GM21786 (cell line): Measurements from ENCODE around the gene RSAD1.
A peak's percentile ranks its signal among the peaks of the same experiment; 100 is the strongest.

Experiments
- ATAC-seq: cut with Tn5 transposase; IDR thresholded peaks from one replicate; pipeline ENCODE4 v1.9.1; 2021; ENCODE audit not compliant: unreplicated experiment

Gene RSAD1

DNA sequence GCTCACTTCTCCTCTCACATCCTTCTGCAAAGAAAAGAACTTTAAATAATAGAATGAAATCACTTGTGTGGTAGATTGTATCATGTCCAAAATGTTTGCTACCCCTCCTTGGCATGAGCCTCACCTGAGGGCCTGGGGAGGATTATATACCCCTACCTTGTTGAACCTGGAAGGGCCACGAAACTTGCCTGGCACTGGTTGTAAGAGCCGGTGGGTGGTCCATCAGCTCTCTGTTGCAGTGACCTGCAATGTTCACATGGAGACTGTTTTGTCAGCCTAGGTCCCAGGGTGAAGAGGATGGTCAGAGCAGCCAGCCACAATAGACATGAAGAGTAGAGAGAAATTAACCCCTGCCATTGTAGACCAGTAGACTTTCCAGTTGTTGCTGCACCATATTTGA is 10.2 kb downstream of the RSAD1 start:
- ATAC-seq: no peak

GRCh38 chr17:50491505-50491904 is 12.8 kb downstream of the RSAD1 start:
- ATAC-seq: no peak

GRCh38 chr17:50492214-50492613 is 13.6 kb downstream of the RSAD1 start:
- no peak for ATAC-seq

DNA sequence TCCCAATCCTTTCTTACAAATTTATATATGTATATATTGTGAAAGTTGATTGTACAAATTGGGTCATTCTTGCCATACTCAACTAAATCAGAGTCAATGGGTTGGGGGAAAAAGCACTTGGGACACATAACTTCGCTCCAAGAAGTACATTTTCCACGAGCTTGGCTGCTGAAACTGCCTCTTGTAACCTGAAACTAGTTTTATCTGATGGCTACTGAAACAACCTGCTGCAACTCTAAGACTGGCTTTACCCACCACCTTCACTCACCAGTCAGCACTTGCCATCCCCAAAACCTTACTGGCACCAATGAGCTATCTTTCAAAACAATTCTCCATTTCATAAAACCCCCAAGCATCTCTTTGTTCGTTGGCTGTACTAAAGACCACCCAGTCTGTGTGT is 15.1 kb downstream of the RSAD1 start:
- no peak for ATAC-seq

DNA sequence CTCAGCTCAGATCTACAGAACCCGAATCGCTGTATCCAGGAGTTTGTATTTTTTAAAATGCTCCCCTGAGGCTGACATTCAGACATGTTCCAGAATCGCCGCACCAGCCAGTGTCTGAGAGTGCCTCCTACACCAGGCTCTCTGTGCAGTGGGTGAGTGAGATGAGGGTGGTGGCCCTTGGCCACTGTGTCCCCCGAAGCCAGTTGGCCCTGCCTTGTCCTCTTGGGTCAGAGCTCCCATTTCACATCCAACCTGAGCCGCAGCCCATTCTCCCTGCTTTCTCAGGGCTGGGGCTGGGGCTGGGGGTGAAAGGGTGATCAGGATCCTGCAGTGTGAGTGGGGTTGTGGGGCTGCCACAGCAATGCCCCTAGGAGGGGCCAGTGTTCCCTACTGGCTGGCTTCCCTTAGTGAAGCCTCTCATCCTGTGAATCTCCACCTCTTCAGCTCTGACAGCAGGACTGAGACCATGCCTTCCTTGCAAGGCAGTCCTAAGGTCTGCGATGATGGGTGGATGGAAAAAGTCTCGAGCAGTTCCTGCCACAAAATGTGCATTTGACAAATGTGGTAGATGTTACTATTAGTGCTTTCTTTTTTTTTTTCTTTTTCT is 16.7 kb downstream of the RSAD1 start:
- no peak for ATAC-seq

DNA sequence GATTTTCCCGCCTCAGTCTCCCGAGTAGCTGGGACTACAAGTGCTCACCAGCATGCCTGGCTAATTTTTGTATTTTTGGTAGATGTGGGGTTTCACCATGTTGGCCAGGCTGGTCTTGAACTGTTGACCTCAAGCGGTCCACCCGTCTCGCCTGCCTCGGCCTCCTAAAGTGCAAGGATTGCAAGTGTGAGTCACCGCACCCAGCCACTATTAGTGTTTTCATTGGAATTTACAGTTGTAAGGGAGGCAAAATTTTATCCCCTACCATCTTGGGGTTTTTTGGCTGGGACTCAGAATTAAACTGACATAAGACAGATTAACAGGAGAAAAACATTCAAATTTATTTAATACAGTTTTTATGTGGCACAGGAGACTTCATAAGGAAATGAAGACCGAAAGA is 17.3 kb downstream of the RSAD1 start:
- ATAC-seq: no peak

DNA sequence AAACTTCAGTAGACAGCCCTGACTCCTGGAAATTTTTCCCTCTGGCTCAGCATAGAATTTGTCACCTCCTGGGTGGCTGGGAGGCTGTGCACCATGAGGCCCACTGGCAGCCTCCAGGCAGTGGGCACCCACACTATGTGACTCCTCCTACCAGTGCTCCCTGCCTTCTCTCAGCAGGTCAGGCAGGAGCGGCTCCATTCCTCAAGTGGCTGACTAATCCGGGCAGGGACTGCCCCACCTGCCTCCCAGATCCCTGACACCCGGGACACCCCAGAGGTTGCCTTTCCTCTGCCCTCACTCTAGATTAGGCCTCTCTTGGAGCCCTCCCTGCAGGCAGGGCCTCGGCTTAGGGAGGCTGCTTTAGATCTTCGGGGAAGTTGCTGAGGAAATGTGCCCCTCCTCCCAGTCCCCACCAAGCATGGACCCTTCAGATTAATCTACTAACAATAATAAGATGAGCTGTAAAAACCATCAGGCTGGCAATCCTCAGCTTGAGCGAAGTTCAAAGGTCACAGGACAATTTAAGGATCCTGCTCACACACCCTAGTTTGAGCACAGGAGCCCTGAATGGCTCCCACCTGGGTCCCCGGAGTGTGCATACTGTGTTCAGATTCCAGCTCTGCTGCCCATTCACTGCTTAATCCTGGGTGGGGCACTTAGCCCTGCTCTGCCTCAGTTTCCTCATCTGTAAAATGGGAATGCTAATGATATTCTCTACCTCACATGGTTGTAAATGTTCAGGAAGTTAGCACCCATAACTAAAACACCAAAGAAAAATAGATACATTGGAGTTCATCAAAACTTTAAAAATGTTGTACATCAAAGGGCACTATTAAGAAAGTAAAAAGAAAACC is 19.6 kb downstream of the RSAD1 start:
- ATAC-seq: no peak

DNA sequence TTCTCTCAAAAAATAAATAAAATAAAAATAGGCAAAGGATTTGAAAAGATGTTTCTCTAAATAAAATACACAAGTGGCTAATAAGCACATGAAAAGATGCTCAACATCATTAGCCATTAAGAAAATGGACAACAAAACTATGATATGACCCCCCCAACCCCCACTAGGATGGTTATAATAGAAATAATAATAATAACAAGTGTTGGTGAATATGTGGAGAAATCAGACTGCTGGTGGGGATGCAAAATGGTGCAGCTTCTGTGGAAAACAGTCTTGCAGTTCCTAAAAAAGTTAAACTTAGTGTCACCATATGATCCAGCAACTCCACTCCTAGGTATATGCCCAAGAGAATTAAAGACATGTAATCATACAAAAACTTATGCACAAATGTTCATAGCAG is 20.6 kb downstream of the RSAD1 start:
- no peak for ATAC-seq

GRCh38 chr17:50499721-50500120 is 21.1 kb downstream of the RSAD1 start:
- ATAC-seq: no peak

GRCh38 chr17:50501054-50501453 is 22.4 kb downstream of the RSAD1 start:
- no peak for ATAC-seq

DNA sequence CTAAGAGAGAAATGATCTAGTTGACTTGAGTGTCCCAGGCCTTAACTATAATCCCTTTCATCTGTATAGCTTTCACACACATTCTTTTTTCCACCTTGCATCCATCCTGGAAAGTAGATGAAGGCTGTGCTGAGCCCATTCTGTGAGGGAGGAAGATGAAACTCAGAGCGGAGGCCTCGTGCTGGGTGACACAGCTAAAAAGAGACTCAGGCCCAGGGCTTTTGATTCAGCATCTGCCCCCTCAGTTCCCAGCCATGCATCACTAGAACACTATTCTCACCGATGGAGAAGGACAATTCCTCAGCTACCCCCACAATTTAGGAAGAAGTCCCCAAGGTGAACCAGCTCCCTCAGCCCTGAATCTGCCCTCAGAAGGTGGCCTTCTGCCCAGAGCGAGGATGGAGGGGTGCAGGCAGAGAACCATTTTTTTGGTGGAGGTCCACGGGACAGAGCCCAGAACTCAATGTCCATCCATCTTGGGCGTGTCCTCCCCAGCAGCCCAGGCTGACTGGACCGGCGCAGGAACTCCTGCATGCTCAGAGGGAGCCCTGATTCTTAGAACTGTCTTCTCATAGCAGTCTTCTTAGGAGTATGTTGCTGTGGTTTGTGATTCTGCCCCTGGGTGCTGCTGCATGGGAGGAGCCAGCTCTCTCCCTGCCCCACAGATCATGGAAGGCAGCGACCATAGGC is 23.8 kb downstream of the RSAD1 start:
- ATAC-seq: no peak

DNA sequence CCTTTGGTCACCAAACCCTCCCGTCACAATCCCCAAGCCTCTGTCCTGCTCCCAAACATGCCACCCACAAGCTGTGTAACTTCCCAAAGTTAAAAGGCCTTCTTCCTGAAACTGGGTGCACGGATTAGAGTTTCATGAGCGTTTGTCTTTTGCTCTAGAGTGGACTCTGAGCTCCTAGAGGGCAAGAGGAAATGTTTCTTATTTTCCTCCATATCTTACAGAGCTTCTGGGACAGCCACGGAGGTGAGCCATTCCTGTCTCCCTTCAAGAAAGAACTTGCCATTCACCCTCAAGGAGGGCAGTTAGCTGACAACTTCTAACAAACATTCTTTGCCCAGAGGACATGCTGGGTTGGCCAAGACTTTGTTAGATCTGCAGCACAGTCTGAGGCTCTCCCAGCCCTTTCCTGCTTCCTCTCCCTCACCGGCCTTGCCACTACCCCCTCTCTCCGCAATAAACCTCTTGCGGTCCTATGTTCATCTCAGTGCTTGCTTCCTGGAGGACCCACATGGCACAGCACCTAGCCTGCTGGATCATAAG is 27.0 kb downstream of the RSAD1 start:
- ATAC-seq: no peak

DNA sequence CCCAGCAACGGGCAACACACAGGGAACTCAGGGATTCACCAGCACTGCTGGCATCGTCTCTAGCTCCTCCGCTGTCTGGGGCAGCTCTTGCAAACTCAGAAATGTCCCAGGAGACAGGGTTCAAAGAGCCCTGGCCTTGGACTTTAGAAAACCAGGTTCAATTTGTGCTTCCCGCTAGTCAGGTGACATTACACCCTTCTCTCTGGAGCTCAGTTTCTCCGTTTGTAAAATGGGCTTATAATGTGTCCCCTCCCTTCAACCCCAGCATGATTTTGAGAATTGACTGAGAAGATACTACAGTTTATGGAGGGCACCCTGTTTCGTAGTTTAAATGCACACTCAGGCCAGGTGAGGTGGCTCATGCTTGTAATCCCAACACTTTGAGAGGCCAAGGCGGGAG is 27.6 kb downstream of the RSAD1 start:
- no peak for ATAC-seq

DNA sequence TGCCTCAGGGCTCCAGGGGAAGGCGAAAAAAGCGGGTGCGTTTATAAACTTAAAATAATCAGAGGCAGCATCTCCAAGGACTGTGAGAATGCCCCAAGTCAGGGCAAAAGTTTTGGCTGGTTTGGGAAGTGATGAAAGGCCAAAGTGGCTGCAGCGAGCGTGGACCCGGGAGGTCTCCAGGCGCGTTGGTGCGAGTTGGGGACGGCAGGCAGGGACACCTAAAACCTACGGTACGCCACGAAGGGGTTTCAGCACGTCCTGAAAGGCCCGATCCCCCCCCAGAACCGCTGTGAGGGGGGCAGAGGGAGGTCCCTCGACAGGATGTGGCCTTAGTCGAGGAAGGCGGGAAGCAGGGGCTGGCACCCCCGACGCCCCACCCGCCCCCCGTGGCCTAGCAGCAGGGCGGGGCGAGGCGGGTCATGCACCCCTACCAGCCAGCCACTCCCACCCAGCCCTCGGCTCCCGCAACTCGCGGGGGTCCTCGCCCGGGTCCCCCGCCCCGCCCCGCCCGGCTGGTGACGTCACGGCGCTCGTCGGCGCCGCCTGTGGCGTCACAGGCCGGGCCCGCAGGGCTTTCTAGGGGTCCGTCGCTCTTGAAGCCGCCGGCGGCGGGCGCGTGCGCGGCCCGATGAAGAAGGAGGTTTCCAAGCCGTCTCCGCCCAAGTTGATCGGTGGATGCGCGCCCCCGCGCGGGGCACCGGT is 29.4 kb downstream of the RSAD1 start, which contains the start of gene MYCBPAP:
Gene MYCBPAP, plus strand, starts transcription at position 569 of the 702 bp plus-strand sequence. CDS start 236 bp downstream, outside the sequence.
- ATAC-seq: no peak

GRCh38 chr17:50508573-50509460 is 30.2 kb downstream of the RSAD1 start:
- no peak for ATAC-seq

DNA sequence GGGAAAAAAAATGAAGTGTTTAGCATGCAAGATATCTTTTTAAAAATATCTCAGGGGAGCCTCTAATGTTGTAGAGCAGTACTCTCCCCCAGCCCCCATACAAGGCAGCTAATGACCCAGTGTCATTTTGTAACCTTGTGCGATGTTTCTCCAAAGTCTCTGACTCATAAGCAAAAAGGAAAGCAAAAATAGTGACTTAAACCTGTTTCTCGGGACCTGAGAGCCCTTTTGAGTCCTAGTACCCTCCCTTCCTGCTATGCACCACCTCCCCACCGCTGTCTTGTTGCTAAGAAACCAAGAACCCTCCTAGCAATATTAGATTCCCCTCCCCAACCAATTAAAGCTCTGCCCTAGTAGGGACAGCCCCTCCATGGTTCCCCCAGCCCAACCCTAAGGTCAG is 32.4 kb downstream of the RSAD1 start:
- peak; percentile 91 for ATAC-seq

DNA sequence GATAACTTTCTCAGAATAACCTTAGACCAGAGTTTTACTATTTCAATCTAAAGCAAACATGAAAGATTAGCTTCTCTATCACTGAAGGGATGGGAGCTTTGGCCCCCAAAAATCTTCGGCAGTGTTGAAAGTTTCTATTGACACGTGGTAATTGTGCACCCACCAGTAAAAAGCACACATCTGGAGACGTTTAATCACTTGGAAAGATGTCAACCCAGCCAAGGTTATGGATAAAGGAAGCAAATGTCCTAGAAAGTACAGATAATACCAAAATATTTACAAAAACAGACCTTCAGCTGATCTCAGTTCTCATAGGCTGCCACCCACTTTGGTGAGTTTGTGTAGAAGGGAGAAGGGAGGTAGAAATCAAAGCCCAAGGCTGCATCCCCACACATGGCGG is 34.8 kb downstream of the RSAD1 start:
- ATAC-seq: no peak

DNA sequence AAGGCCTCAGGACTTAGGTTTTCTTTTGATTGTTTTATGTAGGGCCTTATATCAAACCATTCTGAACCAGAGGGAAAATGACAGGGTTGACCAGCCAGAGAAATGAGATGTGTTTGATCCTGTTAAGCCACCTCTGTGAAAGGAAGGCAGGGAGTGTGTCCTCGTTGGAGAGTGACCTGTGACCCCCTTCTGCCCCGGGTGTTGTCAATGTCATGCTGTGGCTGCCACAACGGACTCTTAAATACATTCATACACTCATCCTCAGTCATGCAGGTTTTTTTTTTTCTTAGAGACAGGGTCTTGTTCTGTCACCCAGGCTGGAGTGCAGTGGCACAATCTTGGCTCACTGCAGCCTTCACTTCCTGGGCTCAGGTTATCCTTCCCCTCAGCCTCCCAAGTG is 35.7 kb downstream of the RSAD1 start:
- no peak for ATAC-seq

DNA sequence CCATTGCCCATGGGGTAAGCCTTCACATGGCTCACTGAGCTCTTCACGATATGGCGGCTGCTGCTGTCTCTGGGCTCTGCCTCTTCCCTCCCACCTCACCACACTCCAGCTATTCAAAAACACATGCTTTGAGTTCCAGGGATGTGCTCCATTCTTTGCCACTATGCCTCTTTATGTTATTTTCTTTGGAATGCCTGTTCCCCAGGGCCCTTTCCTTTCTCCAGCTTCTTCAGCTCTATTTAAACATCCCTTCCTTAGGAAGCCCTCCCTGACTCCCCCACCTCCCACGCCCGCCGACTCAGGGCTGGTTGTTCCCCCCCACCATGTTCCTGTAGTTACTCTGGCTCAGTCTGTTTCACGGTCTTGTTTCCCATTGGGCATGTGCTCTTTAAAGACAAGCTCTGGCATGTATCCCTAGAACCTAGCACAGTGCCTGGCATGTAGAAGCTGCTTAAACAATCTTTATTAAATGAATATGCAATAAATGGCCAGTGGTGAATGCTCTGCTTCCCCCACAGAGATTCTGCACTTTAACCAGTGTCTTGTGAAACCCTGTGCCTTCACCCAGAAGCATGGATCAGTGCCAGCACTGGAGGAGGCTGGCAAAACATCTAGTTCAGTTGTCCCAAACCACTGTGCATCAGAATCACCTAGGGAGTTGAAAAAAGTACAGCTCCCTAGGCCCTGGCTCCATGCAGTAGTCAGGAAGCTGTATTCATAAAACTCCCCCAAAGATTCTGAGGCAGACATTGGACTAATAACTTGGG is 36.5 kb downstream of the RSAD1 start:
- ATAC-seq: no peak
